IPS-15b (cell line): Measurements from ENCODE around the gene KCNQ1OT1.

Experiments used
- H3K27me3 ChIP-seq: one replicate; pipeline ENCODE4 v1.6.1; 2013; ENCODE audit warnings: low read length; ENCODE audit not compliant: control insufficient read depth, insufficient read depth
- H3K36me3 ChIP-seq: one replicate; pipeline ENCODE4 v1.6.1; 2013; ENCODE audit warnings: low read length; ENCODE audit not compliant: control insufficient read depth, insufficient read depth
- H3K4me1 ChIP-seq: one replicate; pipeline ENCODE4 v1.6.1; 2013; ENCODE audit warnings: mild to moderate bottlenecking, low read length; ENCODE audit not compliant: control insufficient read depth, insufficient read depth
- H3K4me3 ChIP-seq: one replicate; pipeline ENCODE4 v1.5.1; 2013; ENCODE audit warnings: low read depth, low read length
- H3K9ac ChIP-seq: one replicate; pipeline ENCODE4 v1.6.1; 2013; ENCODE audit warnings: low read depth, mild to moderate bottlenecking, low read length
- H3K9me3 ChIP-seq: one replicate; pipeline ENCODE4 v1.6.1; 2013; ENCODE audit warnings: mild to moderate bottlenecking, low read length; ENCODE audit not compliant: control insufficient read depth, insufficient read depth

KCNQ1OT1 gene

DNA sequence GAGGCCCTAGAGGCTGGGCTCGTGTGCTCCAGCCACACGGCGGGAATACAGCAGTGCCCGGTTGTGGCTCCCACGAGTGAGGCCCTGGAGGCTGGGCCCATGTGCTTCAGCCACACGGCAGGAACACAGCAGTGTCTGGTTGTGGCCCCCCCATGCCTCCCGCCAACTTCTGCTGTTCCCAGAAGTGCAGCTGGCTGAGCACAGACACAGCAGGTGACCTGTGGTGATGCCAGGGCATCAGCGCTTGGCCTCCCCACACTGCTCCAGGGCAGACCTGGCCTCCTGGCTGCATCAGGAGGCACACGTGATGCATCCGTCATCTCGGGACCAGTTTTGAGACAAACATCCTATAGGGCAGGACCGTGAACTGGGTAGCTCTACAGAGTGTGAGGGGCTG is 110.3 kb downstream of the KCNQ1OT1 start:
- H3K27me3 ChIP-seq, result peaks cover 48% of the 10 kb centered on the region
- H3K9me3 ChIP-seq, result no peaks in the 10 kb centered on the region
- H3K9ac ChIP-seq, result no peak overlapping the region
- no peaks in the 10 kb centered on the region for H3K36me3 ChIP-seq
- H3K4me3 ChIP-seq, result no peak overlapping the region
- no peaks in the 10 kb centered on the region for H3K4me1 ChIP-seq

DNA sequence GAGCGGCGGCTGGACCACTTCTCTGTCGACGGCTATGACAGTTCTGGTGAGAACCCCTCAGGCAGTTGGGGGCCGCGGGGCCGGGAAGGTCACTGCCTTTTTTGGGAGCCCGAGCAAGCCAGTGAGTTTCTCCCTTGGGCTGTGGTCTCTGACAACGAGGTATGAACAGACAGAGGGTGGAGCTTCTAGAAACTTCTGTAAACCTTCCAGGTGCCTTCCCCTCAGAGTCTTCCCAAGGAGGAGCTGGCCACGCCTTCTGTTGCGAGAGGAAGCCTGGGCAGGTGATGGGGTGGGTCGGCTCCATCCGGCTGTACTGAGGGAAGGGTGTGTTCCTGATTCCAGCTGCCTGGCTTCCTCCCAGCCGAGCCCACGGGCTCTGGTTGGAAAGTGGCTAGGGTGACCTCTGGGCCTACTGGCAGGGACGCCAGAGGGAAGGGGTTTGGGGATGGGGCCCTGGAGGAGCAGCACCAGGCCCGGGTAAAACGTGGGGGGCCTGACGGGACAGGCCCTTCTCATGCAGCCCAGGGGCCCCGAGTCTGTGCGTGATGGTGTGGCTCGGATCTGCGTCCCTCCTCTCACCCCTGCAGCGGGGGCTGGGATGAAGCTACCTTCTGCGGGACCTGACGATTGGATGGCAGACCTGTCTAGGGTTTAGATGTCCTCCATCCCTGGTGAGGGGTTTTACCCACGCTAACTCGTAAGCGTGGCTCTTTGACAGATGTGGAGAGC is 110.8 kb downstream of the KCNQ1OT1 start:
- H3K9ac ChIP-seq, result no peak overlapping the region
- H3K4me3 ChIP-seq, result no peak overlapping the region
- peaks cover 42% of the 10 kb centered on the region for H3K27me3 ChIP-seq
- H3K9me3 ChIP-seq, result no peaks in the 10 kb centered on the region
- H3K36me3 ChIP-seq, result no peaks in the 10 kb centered on the region
- H3K4me1 ChIP-seq, result no peaks in the 10 kb centered on the region

DNA sequence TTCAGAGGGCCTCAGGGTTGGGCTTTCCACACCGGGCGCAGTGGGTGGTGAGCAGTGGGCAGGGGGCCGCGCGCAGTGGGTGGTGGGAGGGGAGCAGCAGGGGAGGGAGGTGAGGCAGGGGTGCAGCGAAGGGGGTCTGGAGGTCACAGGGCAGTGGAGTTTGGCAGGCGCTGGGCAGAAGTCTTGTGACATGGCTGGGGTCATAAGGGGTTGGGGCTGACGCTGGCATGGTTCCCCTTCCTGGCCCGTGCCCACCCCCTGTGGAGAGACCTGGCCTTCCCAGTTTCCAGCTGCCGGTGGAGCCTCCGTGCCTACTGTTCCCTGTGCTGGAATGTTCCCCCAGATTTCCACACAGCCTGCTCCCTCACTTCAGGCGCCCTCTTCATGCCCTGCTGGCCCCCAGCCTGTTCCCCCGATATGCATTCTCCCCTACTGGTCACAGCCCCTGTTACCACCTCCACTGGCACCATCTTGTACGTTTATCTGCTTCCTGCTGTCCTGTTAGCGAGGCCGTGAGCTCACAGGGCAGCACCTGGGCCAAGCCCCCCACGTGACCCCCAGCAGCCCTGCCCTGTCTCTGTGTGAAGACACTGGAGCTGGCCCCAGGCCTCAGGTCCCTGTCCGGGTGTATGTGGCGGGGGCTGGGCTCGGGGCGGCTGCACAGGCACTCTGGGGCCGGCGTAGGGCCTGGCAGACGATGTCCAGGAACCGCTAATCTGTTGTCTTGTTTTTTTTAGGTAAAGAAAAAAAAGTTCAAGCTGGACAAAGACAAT is 111.6 kb downstream of the KCNQ1OT1 start:
- peaks cover 34% of the 10 kb centered on the region for H3K27me3 ChIP-seq
- H3K36me3 ChIP-seq, result no peaks in the 10 kb centered on the region
- H3K9ac ChIP-seq, result no peak overlapping the region
- H3K4me1 ChIP-seq, result no peaks in the 10 kb centered on the region
- H3K9me3 ChIP-seq, result no peaks in the 10 kb centered on the region
- H3K4me3 ChIP-seq, result no peak overlapping the region

DNA sequence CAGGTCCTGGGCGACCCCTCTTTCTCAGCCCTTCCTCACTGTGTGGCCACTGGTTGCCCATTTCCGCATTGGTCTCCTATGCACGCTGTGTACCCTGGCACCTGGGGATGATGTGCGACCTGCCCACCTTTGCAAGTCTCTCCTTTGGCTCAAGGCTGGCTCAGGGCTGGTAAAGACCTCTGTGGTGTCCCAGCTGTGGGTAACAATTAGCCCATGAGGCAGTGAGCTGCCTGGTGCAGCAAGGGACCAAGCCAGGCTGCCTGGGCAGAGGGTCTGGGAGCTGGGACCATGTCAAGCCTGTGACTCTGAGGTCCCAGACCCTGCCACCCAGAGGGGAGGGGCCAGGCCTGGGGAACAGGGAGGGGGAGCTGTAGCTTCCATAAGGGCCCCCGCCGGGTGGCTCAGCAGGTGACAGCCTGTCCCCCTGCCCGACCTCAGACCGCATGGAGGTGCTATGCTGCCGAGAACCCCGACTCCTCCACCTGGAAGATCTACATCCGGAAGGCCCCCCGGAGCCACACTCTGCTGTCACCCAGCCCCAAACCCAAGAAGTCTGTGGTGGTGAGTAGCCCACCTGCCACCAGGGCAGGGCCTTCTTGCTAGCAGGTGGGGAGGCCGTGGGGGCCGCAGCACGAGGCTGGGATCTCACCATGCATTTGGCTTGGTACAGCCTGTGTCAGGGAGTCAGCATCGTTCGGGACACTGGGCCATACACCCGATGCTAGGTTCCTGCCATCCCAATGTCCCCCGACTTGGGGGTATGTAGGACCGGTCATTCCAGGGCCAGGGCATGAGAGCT is 112.5 kb downstream of the KCNQ1OT1 start:
- no peaks in the 10 kb centered on the region for H3K4me1 ChIP-seq
- no peak overlapping the region for H3K4me3 ChIP-seq
- H3K9ac ChIP-seq, result no peak overlapping the region
- no peaks in the 10 kb centered on the region for H3K36me3 ChIP-seq
- no peaks in the 10 kb centered on the region for H3K9me3 ChIP-seq
- peaks cover 26% of the 10 kb centered on the region for H3K27me3 ChIP-seq

DNA sequence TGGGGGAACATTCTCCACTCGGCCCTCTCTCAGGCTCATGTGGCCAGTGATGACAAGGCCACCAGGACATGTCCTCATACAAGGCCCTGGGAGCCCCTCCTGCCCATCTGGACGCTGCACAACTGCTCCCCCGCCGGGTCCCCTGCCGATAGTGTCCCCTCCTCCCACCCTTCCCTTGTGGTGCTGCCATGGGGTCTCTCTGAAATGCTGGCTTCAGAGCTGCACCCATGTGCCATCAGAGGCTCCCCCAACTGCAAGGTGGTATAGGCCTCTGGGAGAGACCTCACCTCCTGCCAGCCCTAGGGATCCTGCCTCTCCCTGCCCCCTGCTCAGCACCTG is 113.0 kb downstream of the KCNQ1OT1 start:
- H3K9ac ChIP-seq, result no peak overlapping the region
- no peak overlapping the region for H3K4me3 ChIP-seq
- no peaks in the 10 kb centered on the region for H3K4me1 ChIP-seq
- no peaks in the 10 kb centered on the region for H3K9me3 ChIP-seq
- H3K36me3 ChIP-seq, result no peaks in the 10 kb centered on the region
- H3K27me3 ChIP-seq, result peaks cover 20% of the 10 kb centered on the region

DNA sequence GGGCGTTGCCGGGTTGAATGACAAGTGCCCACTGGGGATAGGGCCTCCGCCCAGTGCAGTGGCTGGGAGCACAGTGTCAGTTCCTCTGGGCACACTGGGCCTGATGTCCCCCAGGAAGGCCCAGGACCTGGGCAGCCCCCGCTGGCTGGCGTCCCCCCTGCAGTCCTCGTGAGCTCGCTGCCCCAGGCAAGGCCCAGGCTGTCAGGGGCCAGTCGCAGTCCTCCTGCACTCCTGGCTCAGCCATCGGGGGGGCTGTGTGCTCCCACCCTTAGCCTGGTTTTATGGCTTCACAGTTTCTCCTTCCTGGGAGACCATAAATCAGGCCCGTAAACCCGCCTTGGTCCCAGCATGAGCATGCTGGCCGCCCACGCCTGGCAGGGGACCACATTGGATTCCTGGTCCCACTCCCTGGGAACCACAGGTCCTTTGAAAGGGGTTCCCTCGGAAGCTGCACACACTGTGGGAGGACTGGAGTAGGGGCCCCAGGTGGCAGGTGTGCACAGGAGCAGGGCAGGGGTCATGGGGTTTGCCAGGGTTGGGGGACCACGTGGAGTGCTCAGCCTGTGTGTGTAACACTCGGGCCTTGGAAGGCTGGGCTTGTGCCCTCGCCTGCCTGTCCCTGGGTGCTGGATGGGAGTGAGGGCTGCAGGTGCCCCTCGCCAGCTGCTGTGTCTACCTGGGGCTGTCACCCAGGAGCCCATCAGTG is 113.6 kb downstream of the KCNQ1OT1 start:
- Histone ChIP-seq H3K9me3 (no peaks in the 10 kb centered on the region), H3K9ac (no peak overlapping the region), H3K4me1 (no peaks in the 10 kb centered on the region), H3K4me3 (no peak overlapping the region), H3K36me3 (no peaks in the 10 kb centered on the region), H3K27me3 (peaks cover 16% of the 10 kb centered on the region)

DNA sequence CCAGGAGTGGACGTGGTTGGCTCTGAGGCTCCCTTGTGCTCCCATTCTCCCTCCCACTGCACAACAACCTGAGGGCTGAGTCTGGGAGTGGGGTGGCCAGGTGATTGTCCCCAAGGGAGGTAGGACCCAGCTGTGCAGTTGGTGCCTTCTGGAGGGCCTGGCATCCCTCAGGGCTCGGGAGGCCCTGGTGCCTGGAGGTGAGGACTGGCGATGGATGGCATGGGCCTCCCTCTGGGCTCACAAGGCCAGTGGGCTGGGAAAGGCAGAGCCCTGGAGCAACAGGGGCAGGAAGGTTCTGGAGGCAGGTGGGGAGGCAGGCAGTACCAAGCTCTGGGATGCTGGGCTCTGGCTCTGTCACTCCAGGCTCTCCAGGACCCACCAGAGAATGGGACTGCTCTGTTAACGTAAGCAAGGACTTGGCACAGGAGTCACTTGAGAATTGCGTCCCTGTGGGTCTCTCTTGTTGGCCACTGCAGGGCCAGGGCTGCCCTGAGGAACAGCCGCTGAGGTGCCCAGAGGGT is 114.2 kb downstream of the KCNQ1OT1 start:
- H3K9me3 ChIP-seq, result no peaks in the 10 kb centered on the region
- H3K36me3 ChIP-seq, result no peaks in the 10 kb centered on the region
- peaks cover 12% of the 10 kb centered on the region for H3K27me3 ChIP-seq
- no peaks in the 10 kb centered on the region for H3K4me1 ChIP-seq
- no peak overlapping the region for H3K9ac ChIP-seq
- no peak overlapping the region for H3K4me3 ChIP-seq

DNA sequence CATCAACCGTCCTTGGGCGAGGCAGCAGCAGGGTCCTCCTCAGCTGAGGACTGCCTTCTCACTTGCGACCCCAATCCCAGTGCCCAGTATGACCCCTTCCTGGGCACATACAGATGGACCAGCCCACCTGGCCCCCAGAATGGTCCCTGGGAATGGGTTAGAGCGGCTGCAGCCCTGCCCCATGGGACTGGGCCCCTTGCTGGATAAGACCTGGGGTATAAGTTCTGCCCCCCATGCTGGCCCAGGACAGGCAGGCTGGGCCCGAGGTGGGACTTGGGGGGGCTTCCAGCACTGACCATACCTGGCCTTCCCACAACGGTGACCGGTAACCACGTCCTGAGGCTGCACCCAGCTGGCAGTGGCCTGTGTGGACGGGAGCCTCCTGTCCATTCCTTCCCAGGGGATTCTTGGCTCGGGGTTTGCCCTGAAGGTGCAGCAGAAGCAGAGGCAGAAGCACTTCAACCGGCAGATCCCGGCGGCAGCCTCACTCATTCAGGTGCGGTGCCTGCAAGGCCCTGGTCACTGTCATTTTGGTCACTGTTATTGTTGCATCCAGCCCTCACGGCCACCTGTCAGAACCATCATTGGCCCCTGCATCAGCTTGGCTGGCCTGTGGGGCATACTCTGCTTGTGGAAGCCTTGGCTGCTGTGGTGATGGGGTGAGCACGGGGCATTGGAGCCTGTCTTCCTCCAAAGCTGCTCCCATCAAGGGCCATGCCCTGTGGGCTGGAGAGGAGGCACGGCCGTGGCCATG is 114.8 kb downstream of the KCNQ1OT1 start:
- Histone ChIP-seq H3K4me3 (no peak overlapping the region), H3K9ac (no peak overlapping the region), H3K4me1 (no peaks in the 10 kb centered on the region), H3K27me3 (peaks cover 8% of the 10 kb centered on the region), H3K9me3 (no peaks in the 10 kb centered on the region), H3K36me3 (no peaks in the 10 kb centered on the region)

DNA sequence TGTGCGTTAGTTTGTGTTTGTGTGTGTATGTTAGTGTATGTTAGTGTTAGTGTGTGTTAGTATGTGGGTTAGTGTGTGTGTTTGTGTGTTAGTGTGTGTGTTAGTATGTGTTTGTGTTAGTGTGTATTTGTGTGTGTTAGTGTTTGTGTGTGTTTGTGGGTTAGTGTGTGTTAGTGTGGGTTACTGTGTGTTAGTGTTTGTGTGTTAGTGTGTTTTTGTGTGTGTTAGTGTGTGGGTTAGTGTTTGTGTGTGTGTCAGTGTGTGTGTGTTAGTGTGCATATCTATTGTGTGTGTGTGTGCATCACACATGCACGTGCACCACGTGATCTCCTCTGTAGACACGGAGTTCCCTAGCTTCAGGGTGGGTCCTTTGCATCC is 115.4 kb downstream of the KCNQ1OT1 start:
- Histone ChIP-seq H3K4me3 (no peak overlapping the region), H3K4me1 (no peaks in the 10 kb centered on the region), H3K36me3 (no peaks in the 10 kb centered on the region), H3K9me3 (no peaks in the 10 kb centered on the region), H3K27me3 (peaks cover 8% of the 10 kb centered on the region), H3K9ac (no peak overlapping the region)

DNA sequence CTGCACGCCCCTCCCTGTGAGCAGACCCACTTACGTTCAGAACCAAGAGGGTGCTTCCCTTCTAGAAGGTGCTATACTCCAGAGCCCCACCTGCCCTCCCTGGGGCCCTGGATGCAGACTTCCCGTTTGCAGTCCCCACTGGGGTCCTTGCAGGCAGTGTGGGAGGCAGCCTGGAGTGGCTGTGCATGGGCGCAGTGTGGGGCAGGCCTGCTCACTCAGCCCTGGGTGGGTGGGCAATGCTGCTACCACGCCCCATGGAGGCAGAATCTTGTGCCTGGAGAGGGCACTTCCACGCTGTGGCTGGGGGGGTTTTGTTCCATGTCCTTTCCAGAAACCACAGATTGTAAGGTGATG is 116.2 kb downstream of the KCNQ1OT1 start:
- peaks cover 8% of the 10 kb centered on the region for H3K27me3 ChIP-seq

More for the DNA sequence above, 116.2 kb downstream of the KCNQ1OT1 start:
- Histone ChIP-seq H3K4me1 (no peaks in the 10 kb centered on the region), H3K36me3 (no peaks in the 10 kb centered on the region), H3K9ac (no peak overlapping the region), H3K9me3 (no peaks in the 10 kb centered on the region), H3K4me3 (no peak overlapping the region)
